ENCODE results near the gene HTT-AS.
A peak's percentile ranks its signal among the peaks of the same experiment; 100 is the strongest.

Gene HTT-AS

DNA sequence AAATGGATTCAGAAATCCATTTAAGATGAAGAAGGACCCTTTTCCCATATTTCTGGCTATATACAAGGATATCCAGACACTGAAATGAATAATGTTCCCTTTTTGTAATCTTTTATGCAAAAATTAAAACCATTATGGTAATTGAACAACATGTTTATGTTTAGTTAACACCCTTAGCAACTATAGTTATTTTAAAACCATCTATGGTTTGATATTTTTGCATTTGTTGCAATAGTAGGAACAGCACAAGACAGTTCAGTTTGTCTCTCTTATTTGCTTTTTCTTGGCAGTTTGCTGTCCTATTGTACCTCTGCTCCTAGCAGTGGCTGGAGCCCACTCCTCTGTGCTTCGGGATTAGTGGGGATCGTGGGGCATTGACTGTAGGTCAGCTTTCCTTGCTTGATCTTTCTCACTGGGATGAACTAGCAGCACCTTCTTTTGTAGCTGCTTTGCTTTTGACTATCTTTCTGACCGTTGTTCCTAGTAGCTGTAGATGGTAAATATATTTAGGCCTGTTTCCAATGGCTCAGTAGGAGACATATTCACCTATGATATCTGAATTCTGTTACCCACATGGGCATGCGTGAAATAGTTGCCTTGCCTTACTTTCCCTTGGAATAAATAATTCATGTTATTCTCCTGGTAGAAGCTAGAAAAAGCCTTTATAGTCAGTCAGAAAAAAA lies 12.9 kb upstream of the HTT-AS start:
- no peak for DNase-seq

DNA sequence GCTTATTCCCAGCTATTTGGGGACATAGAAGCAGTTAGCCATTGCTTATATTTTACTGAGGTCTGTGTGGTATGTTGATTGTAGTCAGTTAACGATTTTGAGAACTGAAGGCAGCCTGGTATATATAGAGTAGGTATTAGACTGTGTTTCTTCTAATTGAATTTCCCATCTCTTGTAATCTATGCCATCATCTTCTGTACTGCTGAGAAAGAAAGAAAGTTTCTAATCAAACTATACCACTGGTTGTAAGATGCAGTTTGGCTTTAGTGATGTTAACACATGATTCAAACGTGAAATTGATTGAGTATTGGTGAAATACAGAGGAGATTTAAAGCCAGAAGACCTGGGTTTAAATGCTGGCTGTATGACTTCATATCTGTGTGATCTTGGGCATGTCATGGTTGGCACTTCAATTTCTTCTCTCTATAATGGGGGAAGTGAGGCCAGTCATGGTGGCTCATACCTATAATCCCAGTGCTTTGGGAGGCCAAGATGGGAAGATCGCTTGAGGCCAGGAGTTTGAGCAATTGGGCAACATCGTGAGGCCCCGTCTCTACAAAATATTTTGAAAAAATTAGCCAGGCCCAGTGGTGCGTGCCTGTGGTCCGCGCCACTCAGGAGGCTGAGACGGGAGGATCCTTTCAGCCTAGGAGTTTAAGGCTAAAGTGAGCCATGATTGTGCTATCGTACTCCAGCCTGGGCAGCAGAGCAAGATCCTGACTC lies 11.8 kb upstream of the HTT-AS start:
- no peak for DNase-seq

DNA sequence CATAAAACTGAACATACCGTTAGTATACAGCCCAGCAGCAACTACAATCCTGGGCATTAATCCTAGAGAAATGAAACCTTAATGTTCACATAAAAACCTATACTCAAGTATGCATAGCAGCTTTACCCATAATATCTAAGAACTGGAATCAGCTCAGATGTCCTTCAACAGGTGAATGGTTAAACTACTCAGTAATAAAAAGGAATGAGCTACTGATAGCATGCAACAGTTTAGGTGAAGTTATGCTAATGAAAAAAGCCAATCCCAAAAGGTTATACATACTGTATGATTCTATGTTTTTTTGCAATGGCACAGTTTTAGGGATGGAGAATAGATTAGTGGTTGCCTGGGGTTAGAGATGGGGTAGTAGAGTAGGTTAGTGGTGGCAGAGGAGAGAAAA lies 9.4 kb upstream of the HTT-AS start:
- no peak for DNase-seq

- no peak for DNase-seq
Measured at GRCh38 chr4:3082925-3083515, 8.7 kb upstream of the HTT-AS start.

GRCh38 chr4:3079694-3080123 lies 5.4 kb upstream of the HTT-AS start:
- no peak for DNase-seq

- DNase-seq = no peak
Measured at GRCh38 chr4:3077796-3078195, 3.5 kb upstream of the HTT-AS start.

DNA sequence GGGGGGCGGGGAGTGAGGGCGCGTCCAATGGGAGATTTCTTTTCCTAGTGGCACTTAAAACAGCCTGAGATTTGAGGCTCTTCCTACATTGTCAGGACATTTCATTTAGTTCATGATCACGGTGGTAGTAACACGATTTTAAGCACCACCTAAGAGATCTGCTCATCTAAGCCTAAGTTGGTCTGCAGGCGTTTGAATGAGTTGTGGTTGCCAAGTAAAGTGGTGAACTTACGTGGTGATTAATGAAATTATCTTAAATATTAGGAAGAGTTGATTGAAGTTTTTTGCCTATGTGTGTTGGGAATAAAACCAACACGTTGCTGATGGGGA lies 1.3 kb upstream of the HTT-AS start:
- DNase-seq = no peak

DNA sequence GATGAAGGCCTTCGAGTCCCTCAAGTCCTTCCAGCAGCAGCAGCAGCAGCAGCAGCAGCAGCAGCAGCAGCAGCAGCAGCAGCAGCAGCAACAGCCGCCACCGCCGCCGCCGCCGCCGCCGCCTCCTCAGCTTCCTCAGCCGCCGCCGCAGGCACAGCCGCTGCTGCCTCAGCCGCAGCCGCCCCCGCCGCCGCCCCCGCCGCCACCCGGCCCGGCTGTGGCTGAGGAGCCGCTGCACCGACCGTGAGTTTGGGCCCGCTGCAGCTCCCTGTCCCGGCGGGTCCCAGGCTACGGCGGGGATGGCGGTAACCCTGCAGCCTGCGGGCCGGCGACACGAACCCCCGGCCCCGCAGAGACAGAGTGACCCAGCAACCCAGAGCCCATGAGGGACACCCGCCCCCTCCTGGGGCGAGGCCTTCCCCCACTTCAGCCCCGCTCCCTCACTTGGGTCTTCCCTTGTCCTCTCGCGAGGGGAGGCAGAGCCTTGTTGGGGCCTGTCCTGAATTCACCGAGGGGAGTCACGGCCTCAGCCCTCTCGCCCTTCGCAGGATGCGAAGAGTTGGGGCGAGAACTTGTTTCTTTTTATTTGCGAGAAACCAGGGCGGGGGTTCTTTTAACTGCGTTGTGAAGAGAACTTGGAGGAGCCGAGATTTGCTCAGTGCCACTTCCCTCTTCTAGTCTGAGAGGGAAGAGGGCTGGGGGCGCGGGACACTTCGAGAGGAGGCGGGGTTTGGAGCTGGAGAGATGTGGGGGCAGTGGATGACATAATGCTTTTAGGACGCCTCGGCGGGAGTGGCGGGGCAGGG lies 711 bp upstream of the HTT-AS start:
- no peak for DNase-seq

DNA sequence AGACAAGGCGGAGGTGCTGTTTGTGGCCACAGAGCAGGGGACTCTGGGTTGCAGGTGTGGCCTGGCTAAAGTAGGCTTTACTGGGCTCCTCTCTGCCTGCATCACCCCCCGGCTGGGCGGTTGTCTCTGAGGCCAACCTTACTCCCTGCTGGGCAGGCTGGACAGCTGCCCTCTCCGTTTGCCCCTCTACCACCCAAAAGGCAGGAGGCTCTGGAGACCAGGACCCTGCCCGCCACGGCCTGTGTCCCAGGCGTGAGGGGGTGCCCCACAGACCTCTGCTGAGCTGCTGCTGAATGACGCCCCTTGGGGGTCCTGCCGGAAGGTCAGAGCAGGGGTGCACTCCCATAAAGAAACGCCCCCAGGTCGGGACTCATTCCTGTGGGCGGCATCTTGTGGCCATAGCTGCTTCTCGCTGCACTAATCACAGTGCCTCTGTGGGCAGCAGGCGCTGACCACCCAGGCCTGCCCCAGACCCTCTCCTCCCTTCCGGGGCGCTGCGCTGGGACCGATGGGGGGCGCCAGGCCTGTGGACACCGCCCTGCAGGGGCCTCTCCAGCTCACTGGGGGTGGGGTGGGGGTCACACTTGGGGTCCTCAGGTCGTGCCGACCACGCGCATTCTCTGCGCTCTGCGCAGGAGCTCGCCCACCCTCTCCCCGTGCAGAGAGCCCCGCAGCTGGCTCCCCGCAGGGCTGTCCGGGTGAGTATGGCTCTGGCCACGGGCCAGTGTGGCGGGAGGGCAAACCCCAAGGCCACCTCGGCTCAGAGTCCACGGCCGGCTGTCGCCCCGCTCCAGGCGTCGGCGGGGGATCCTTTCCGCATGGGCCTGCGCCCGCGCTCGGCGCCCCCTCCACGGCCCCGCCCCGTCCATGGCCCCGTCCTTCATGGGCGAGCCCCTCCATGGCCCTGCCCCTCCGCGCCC lies 920 bp downstream of the HTT-AS start:
- no peak for DNase-seq

GRCh38 chr4:3071811-3072210 lies 2.5 kb downstream of the HTT-AS start:
- DNase-seq = no peak

DNA sequence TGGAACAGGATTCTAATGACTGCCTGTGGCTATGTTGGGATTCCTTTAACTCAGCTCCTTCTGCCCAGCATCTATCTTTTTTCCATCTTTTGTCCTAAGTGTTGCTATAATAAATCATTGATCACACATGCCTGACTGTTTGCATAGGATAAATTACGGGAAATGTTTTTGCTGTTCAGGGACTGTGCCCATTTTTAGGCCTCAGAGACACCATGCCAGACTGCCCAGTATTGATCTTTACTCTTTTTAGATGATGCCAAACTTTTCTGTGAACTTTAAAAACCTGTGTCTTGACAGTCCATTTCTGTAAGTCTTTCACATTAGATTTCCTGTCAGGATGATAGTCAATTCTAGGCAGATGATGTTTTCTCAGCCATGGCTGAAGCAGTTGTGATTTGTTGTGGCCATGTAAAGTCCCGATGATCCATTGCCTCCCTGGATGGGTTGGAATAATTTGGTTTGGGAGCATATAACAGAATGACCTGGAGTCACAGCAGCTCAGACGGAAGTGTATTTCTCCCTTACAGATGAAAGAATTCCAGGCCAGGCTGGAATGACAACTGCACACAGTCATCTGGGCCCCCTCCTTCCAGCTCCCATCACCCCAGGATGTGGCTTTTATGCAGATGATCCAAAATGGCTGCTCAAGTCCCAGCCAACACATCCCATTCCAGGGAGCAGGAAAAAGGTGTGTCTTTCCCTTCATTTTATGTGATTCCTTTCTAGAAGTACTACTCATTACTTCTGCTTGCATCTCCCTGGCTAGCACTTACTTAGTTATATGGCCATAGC lies 3.4 kb downstream of the HTT-AS start:
- DNase-seq = no peak

DNA sequence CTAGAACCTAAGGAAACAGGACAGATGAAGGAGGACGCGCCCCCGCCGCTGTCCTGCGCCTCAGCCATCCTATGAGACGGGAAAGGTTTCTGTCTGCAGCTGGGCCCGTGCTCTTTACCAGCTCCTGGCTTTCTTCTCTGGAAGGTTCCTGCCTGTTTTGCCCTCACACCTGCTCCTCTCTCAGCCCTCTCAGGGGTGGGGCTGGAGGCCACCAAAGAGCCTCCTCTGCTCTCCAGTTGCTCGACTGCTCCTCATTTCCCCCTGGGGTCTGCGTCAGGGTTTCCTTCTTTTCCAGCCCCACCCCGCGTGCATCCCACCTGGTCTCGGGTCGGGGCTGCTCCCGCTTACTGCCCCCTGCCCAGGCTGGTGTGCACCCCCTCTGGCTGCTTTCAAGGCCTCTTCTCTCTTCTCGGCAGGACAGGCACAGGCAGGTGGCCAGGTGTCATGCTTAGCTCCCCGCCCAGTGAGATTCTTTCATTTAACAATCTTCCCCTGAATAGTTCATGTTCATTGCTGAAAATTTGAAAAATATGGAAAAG lies 4.6 kb downstream of the HTT-AS start:
- DNase-seq = no peak

DNA sequence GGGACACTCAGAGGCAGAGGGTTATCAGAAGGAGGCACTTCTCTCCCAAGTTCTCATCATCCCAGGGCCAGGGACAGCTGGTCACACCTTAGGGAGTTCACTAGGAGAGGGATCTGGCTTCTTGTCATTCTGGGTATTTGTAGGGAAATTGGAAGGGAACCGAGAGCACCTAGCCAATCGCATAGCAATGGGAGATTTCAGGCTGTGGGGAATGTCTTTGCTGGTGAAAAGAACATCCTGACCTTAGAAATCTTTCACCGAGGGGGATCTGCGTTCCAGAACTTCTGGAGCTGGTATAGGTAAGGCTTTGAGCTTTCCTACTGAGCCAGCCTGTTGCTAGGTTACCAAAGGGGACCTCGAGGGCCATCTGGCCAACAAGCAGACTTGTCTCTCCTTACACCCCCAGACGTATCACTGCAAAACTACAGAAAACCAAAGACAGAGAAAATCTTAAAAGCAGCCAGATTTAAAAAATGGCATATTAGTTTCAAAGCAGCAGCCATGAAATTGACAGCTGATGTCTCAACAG lies 6.8 kb downstream of the HTT-AS start:
- peak in 1 of 2 experiments; percentile 5 for DNase-seq

- no peak for DNase-seq
Measured at GRCh38 chr4:3066836-3067400, 7.4 kb downstream of the HTT-AS start.

GRCh38 chr4:3065551-3065950 lies 8.8 kb downstream of the HTT-AS start:
- DNase-seq = no peak

GRCh38 chr4:3062471-3062870 lies 11.9 kb downstream of the HTT-AS start:
- DNase-seq = no peak

GRCh38 chr4:3060946-3061345 lies 13.4 kb downstream of the HTT-AS start:
- DNase-seq = no peak

DNA sequence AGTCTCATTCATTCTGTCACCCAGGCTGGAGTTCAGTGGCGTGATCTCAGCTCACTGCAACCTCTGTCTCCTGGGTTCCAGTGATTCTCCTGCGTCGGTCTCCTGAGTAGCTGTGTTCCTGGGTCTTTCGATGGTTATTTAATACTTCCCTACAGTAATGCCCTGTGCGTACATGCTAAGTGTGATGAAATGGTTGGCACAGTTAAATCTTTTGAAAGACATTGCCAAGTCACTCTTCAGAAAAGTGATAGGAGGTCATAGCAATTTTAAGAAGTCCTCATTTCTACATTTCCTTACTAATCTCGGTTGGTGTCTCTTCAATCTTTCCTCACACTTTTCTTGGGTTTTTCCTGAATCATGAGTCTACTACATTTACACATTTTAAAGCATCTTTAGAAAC lies 14.4 kb downstream of the HTT-AS start:
- DNase-seq = no peak

GRCh38 chr4:3054169-3054759 lies 20.1 kb downstream of the HTT-AS start:
- no peak for DNase-seq
